ENCODE measurements around the gene STAMBPL1.

- TF ChIP-seq, protein P1, sequence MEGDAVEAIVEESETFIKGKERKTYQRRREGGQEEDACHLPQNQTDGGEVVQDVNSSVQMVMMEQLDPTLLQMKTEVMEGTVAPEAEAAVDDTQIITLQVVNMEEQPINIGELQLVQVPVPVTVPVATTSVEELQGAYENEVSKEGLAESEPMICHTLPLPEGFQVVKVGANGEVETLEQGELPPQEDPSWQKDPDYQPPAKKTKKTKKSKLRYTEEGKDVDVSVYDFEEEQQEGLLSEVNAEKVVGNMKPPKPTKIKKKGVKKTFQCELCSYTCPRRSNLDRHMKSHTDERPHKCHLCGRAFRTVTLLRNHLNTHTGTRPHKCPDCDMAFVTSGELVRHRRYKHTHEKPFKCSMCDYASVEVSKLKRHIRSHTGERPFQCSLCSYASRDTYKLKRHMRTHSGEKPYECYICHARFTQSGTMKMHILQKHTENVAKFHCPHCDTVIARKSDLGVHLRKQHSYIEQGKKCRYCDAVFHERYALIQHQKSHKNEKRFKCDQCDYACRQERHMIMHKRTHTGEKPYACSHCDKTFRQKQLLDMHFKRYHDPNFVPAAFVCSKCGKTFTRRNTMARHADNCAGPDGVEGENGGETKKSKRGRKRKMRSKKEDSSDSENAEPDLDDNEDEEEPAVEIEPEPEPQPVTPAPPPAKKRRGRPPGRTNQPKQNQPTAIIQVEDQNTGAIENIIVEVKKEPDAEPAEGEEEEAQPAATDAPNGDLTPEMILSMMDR (IDR thresholded peaks at IDR 0.05), result peak in 3 of 6 experiments; percentile 23 to 39 (median 28)
- TF ChIP-seq POLR2AphosphoS5 (IDR thresholded peaks at IDR 0.05) (no peak), EP300 (IDR thresholded peaks at IDR 0.05) (no peak)
Measured at GRCh38 chr10:88865281-88865876, 14.7 kb upstream of the STAMBPL1 start.

Data from upper lobe of left lung (tissue), 4 donors.